BLaER1 treated with 17β-estradiol and CSF1 and Interleukin-3, amounts not matched to agents 10 nM and 100 nM (cell line): Measurements from ENCODE around the gene NTRK3.
A peak's percentile ranks its signal among the peaks of the same experiment; 100 is the strongest.

Experiments used
- H3K27ac ChIP-seq, 11 experiments: shearing (Covaris generic); formaldehyde crosslinking; 2 replicates each; pipeline ENCODE4 v1.8.1; 2022
- H3K27me3 ChIP-seq, 11 experiments: shearing (Covaris generic); formaldehyde crosslinking; 2 replicates each; pipeline ENCODE4 v1.8.1; 2022
- H3K36me3 ChIP-seq, 11 experiments: shearing (Covaris generic); formaldehyde crosslinking; 2 replicates each; pipeline ENCODE4 v1.8.1; 2022
- H3K4me1 ChIP-seq, 10 experiments: shearing (Covaris generic); formaldehyde crosslinking; 2 replicates each; pipeline ENCODE4 v1.8.1; 2022
- H3K4me2 ChIP-seq, 11 experiments: shearing (Covaris generic); formaldehyde crosslinking; 2 replicates each; pipeline ENCODE4 v1.8.1; 2022
- H3K4me3 ChIP-seq, 10 experiments: shearing (Covaris generic); formaldehyde crosslinking; 2 replicates each; pipeline ENCODE4 v1.8.1; 2022
- H3K9ac ChIP-seq, 11 experiments: shearing (Covaris generic); formaldehyde crosslinking; 2 replicates each; pipeline ENCODE4 v1.8.1; 2022
- H3K9me3 ChIP-seq, 11 experiments: shearing (Covaris generic); formaldehyde crosslinking; replicated peaks in 1 of 11; 2 replicates each; pipeline ENCODE4 v1.8.1; 2022
- H4K20me1 ChIP-seq, 11 experiments: shearing (Covaris generic); formaldehyde crosslinking; 2 replicates each; pipeline ENCODE4 v1.8.1; 2022
- Cebpa-rat ChIP-seq, 11 experiments: shearing (Covaris generic); IDR thresholded peaks; 2 replicates each; pipeline ENCODE4 v1.8.1; 2022

NTRK3 gene

DNA sequence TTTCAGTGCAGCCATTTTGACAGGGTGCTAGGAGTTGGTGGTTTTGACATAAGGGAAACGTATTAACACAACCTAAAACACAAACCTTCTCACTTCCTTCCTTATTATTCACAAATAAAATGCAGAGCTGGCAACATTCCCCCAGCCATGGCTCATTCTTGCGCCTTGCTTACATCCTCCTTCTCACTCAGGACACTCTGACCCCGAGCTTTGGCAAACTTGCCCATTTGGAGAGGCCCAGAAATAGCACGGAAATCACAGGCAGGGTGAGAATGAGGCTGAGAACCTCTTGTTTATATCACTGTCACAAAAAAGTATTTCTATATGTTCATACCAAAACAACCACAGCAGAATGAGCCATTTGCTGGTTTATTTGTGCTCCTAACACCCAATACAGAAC lies 244.3 kb downstream of the NTRK3 start:
- H3K27me3 ChIP-seq: no peaks in the 10 kb centered on the region
- no peaks in the 10 kb centered on the region for H4K20me1 ChIP-seq
- TF ChIP-seq Cebpa-rat (IDR thresholded peaks at IDR 0.05): no peak
- no peak overlapping the region for H3K27ac ChIP-seq
- peaks cover 3 to 20% (median 16%) of the 10 kb centered on the region in 10 experiments; a peak in 17 of 20 replicates for H3K4me1 ChIP-seq
- no peaks in the 10 kb centered on the region for H3K36me3 ChIP-seq
- H3K4me3 ChIP-seq: no peak overlapping the region
- H3K9me3 ChIP-seq: no peaks in the 10 kb centered on the region
- no peak overlapping the region for H3K9ac ChIP-seq
- peak overlapping the region in 7 of 11 experiments; percentile 4 to 60 (median 25); a peak in 12 of 22 replicates for H3K4me2 ChIP-seq

- Histone ChIP-seq H3K36me3 (no peaks in the 10 kb centered on the region), H3K4me3 (no peak overlapping the region), H3K4me2 (peak overlapping the region in 4 of 11 experiments; percentile 21 to 60 (median 41); a peak in 7 of 22 replicates), H3K4me1 (peaks cover 0 to 19% (median 10%) of the 10 kb centered on the region in 10 experiments; a peak in 17 of 20 replicates), H3K9me3 (no peaks in the 10 kb centered on the region), H4K20me1 (no peaks in the 10 kb centered on the region), H3K9ac (no peak overlapping the region), H3K27ac (no peak overlapping the region), H3K27me3 (no peaks in the 10 kb centered on the region)
- TF ChIP-seq Cebpa-rat (IDR thresholded peaks at IDR 0.05): no peak
Measured at GRCh38 chr15:88011533-88011932, 245.0 kb downstream of the NTRK3 start.

GRCh38 chr15:88006146-88006545 lies 250.4 kb downstream of the NTRK3 start:
- peaks cover 0 to 10% (median 2%) of the 10 kb centered on the region in 10 experiments; a peak in 5 of 20 replicates for H3K4me1 ChIP-seq
- H3K9me3 ChIP-seq: peaks cover 0 to 6% (median 5%) of the 10 kb centered on the region in 11 experiments; a peak in 12 of 22 replicates
- no peak overlapping the region for H3K27ac ChIP-seq
- no peaks in the 10 kb centered on the region for H3K36me3 ChIP-seq
- H4K20me1 ChIP-seq: no peaks in the 10 kb centered on the region
- H3K9ac ChIP-seq: no peak overlapping the region
- H3K27me3 ChIP-seq: no peaks in the 10 kb centered on the region
- H3K4me3 ChIP-seq: no peak overlapping the region
- TF ChIP-seq Cebpa-rat (IDR thresholded peaks at IDR 0.05): no peak
- no peak overlapping the region for H3K4me2 ChIP-seq

DNA sequence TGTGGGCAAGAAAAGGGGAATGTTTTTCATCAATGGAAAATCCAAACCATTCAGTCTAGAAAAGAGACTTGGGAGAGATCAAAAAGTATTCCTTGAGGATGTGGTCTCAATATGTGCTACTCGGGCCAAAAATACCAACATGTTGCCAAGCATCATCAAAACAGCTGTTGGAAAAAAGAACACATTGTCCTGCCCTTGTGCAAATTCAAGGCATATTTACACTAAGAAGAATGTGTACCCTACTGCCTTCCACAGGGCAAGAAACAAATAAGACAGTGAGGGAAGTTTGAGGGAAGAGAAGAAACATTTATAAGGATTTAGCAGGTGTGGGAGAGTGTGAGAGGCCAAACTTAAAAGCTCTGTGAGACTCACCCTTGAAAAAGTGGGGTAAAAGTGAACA lies 252.1 kb downstream of the NTRK3 start:
- no peaks in the 10 kb centered on the region for H3K27me3 ChIP-seq
- no peak overlapping the region for H3K4me2 ChIP-seq
- H3K36me3 ChIP-seq: no peaks in the 10 kb centered on the region
- H3K4me3 ChIP-seq: no peak overlapping the region
- no peak overlapping the region for H3K9ac ChIP-seq
- no peak overlapping the region for H3K27ac ChIP-seq
- TF ChIP-seq Cebpa-rat (IDR thresholded peaks at IDR 0.05): no peak
- H3K9me3 ChIP-seq: peaks cover 7 to 19% (median 10%) of the 10 kb centered on the region in 11 experiments; a peak in 15 of 22 replicates
- peaks cover 0 to 9% (median 2%) of the 10 kb centered on the region in 10 experiments; a peak in 4 of 20 replicates for H3K4me1 ChIP-seq
- no peaks in the 10 kb centered on the region for H4K20me1 ChIP-seq

DNA sequence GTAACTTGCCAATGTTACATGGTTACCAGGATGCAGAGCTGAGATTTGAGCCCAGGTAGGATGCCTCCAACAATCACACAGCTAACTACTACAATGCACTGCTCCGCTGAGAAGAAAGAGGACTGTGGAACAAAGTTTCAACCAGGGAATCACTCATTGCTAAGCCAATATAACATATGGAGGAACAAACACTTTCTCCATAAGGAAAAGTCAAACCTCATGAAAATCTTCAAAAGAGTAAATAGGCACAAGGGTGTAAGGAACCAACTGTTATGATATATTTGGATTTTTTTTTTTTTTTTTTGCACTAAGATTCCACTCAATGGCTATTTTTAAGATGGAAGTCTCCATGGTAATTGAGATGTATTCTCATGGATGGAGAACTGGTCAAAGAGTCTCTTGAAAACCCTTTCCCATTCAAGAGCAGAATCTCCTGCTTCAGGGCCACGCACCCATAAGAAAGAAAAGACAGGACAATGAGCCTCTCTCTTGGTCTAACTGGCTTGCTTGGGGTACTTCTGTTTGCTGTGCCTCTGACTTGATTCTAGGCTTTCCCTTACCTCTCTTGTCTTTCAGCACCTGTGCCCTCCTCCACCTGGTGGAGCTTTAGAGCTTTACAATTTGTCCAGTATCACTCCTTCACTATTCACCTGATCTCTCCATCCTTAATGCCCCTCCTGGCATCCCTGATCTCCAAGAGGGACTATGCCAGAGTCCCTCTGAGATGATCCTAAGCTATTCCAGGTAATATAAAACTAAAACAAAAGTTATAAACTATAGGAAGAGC lies 252.8 kb downstream of the NTRK3 start:
- no peak overlapping the region for H3K4me3 ChIP-seq
- no peaks in the 10 kb centered on the region for H4K20me1 ChIP-seq
- TF ChIP-seq Cebpa-rat (IDR thresholded peaks at IDR 0.05): no peak
- H3K36me3 ChIP-seq: no peaks in the 10 kb centered on the region
- H3K4me1 ChIP-seq: peaks cover 0 to 9% (median 2%) of the 10 kb centered on the region in 10 experiments; a peak in 4 of 20 replicates
- no peak overlapping the region for H3K4me2 ChIP-seq
- H3K9ac ChIP-seq: no peak overlapping the region
- no peaks in the 10 kb centered on the region for H3K27me3 ChIP-seq
- no peak overlapping the region for H3K27ac ChIP-seq
- peaks cover 7 to 19% (median 10%) of the 10 kb centered on the region in 11 experiments; a peak in 15 of 22 replicates for H3K9me3 ChIP-seq

- no peaks in the 10 kb centered on the region for H3K27me3 ChIP-seq
- H4K20me1 ChIP-seq: no peaks in the 10 kb centered on the region
Measured at GRCh38 chr15:88002706-88003105, 253.8 kb downstream of the NTRK3 start.

DNA sequence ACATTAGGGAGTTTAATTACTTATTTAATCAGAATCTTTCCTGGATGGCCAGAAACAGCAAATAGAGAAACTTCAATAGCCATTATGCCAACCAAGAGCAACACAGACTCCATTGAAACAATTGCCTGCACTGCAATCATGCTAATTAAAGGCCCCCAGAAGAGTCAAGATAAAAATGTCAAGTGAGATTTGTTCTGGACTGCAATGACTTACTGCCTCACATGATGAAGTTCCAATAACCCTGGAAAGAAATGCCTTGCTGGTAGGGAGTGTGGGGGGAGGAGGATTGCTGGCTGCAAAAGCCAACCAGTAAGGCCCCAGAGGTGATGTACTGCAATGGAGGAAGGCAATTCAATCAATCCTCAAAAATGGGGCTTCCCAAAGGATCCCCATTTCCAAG lies 257.9 kb downstream of the NTRK3 start:
- no peak for TF ChIP-seq Cebpa-rat (IDR thresholded peaks at IDR 0.05)
- no peak overlapping the region for H3K4me3 ChIP-seq
- no peak overlapping the region for H3K27ac ChIP-seq

More at GRCh38 chr15:88002706-88003105, 253.8 kb downstream of the NTRK3 start:
- Histone ChIP-seq H3K9ac (no peak overlapping the region), H3K27ac (no peak overlapping the region), H3K4me1 (peaks cover 0 to 9% (median 2%) of the 10 kb centered on the region in 10 experiments; a peak in 4 of 20 replicates), H3K9me3 (peaks cover 7 to 19% (median 10%) of the 10 kb centered on the region in 11 experiments; a peak in 15 of 22 replicates), H3K36me3 (no peaks in the 10 kb centered on the region), H3K4me3 (no peak overlapping the region), H3K4me2 (0 out of 22 replicates have a peak overlapping the region, but pooled peaks of 3 of the 11 experiments have one; percentile 1 to 11 (median 5))
- TF ChIP-seq Cebpa-rat (IDR thresholded peaks at IDR 0.05): no peak

DNA sequence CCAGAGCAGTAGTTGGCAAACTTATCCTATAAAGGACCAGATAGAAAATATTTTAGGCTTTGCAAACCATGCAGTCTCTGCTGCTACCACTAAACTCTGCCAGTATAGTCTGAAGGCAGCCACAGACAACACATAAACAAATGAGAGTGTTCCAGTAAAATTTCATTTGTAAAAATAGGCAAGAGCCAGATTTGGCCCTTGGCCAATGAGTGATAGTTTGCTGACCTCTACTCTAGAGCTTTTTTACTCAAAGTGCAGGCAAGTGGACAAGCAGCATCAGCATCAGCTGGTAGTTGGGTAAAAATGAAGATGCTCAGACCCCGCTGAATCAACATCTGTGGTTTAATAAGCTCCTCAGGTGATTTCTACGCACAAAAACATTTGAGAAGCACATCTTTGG lies 269.8 kb downstream of the NTRK3 start:
- H3K4me2 ChIP-seq: no peak overlapping the region
- no peaks in the 10 kb centered on the region for H3K36me3 ChIP-seq
- H4K20me1 ChIP-seq: no peaks in the 10 kb centered on the region
- no peaks in the 10 kb centered on the region for H3K4me1 ChIP-seq
- H3K27me3 ChIP-seq: no peaks in the 10 kb centered on the region
- no peak for TF ChIP-seq Cebpa-rat (IDR thresholded peaks at IDR 0.05)
- no peaks in the 10 kb centered on the region for H3K9me3 ChIP-seq
- no peak overlapping the region for H3K4me3 ChIP-seq
- H3K9ac ChIP-seq: no peak overlapping the region
- no peak overlapping the region for H3K27ac ChIP-seq

More for the DNA sequence above, 257.9 kb downstream of the NTRK3 start:
- Histone ChIP-seq H3K9me3 (peaks cover 7 to 19% (median 10%) of the 10 kb centered on the region in 11 experiments; a peak in 15 of 22 replicates), H3K9ac (no peak overlapping the region), H3K36me3 (no peaks in the 10 kb centered on the region), H3K4me1 (peaks cover 0 to 13% (median 2%) of the 10 kb centered on the region in 10 experiments; a peak in 5 of 20 replicates), H4K20me1 (no peaks in the 10 kb centered on the region), H3K27me3 (no peaks in the 10 kb centered on the region), H3K4me2 (no peak overlapping the region)

DNA sequence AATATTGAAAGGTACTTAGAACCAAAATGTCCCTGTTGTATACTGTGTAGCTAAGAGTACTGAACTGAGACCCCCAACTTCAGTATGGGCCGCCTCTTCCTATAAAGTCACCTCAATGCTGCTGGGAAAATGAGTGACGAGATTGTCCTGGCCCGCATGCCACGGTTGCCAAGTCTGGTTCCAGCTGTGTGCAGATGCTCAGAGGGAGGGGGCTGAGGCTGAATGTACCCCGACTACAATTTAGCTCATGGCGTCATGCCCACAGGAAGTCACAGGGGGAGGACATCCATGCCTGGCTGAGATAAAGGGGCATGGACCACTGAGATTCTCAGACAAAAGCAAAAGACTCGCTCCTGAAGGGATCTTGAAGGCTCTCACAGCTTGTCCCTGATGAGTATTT lies 271.1 kb downstream of the NTRK3 start:
- H3K27ac ChIP-seq: no peak overlapping the region
- no peak overlapping the region for H3K9ac ChIP-seq
- no peaks in the 10 kb centered on the region for H3K4me1 ChIP-seq
- H3K9me3 ChIP-seq: no peaks in the 10 kb centered on the region
- no peaks in the 10 kb centered on the region for H3K36me3 ChIP-seq
- no peaks in the 10 kb centered on the region for H4K20me1 ChIP-seq
- H3K4me2 ChIP-seq: no peak overlapping the region
- no peak overlapping the region for H3K4me3 ChIP-seq
- H3K27me3 ChIP-seq: no peaks in the 10 kb centered on the region
- TF ChIP-seq Cebpa-rat (IDR thresholded peaks at IDR 0.05): no peak
